DMS153 (cell line): Measurements from ENCODE around the gene PCGF3.
"Not testable (repeated sequence)": the region's sequence is repeated elsewhere in the genome, so short reads cannot be mapped to it uniquely, and the experiment has no call there.

Source experiments
- DNase-seq: peaks from one replicate; lab custom pipeline; 2025; lab: John Stamatoyannopoulos, UW

Gene PCGF3

DNA sequence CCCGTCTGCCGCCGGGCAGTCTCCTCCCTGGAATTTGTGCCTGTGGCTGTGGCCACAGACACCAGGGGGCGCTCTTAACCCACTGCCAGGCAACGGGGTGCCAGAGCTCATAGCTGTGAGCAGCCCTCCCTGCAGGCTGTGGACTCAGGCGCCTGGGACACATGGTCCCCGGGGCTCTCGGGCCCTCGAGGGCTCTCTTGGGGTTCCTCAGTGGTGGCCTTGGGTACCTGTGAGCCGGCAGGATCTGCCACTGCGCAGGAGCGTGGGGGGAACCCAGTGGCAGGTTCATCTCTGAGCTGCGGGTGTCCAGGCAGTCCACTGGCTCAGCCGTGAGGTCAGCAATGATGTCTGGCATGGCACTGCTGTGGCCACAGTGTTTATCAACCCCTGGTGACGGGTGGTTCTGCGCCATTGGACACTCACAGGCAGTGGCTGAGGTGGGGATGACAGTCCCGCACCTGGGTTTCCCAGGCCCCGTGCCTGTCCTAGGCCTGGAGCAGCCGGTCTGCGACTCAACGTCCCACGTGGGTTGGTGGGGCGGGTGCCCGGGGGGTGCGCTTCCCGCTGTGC lies 37.2 kb downstream of the PCGF3 start:
- no peak for DNase-seq

DNA sequence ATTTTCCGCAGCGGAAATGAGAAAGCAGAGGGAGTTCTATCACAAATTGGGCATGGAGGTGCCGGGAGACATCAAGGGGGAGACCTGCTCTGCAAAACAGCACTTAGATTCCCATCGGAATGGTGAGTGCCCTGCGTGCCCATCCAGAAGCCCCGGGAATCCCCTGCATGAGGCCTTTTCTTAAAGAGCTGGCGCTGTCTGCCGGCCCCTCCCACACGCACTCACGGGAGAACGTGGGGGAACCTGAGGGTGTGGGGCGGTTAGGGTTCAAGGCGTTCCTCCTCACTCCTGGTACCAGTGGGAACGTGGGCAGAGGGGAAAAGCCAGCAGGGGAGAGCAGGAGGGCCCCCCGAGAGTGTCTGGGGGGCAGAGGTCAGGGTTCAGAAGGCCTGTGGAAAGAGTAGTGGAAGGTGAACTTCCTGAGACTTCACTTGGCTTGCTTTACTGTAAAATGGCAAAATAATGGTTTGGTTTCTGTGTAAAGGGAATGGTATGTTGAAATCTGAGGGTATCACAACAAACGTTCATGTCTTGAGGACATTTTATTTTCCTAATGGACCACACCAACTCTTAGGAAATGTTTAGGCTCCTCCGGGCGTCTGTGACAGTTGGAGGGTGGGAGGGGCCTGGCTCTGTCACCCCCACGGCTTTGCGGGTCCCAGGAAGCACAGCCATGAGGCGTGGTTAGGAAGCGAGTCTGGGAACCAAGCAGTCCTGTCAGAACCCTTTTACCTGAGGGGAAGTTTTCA lies 38.0 kb downstream of the PCGF3 start:
- DNase-seq = no peak

DNA sequence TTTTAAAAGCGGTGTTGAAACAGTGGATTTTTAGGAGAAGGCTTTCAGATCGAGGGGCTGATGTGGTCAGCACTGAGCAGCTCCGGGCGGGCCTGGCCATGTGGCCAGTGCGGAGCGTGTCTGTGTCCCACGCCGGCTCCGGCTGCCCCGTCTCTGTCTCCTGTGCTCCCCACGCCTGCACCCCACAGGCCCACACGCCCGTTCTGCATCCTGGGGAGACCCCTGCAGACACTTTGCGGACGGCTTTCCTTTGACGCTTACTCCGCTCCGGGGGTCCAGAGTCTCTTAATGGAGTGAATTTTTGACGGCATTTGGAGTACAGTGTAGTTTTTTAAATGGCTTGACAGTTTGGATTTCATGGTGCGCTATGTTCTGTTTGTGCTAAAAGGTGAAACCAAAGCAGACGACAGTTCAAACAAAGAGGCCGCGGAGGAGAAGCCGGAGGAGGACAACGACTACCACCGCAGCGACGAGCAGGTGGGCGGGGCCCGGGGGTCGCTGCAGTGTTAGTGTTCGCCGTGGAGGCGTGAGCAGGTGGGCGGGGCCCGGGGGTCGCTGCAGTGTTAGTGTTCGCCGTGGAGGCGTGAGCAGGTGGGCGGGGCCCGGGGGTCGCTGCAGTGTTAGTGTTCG lies 38.7 kb downstream of the PCGF3 start:
- no peak for DNase-seq

DNA sequence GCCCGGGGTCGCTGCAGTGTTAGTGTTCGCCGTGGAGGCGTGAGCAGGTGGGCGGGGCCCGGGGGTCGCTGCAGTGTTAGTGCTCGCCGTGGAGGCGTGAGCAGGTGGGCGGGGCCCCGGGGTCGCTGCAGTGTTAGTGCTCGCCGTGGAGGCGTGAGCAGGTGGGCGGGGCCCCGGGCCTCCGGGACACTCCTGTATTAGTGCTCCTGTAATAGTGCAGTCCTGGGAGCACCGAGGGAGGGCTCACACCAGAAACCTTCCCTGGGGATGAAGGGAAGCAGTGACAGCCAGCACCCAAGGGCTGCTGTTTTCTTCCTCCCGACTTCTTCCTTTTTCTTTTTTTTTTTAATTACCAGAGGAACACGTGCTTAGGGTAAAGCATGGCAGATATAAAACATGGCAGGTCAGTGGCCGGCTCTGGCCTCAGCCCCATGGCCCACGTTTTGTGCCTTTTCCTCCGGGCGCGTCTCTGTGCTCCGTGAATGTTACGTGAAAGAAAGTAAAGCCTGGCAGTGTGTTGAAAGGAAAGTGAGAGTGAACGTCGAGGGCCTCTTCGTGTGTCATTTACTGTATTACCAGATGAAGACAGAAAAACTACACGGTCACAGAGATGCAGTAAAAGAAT lies 42.0 kb downstream of the PCGF3 start:
- no peak for DNase-seq

DNA sequence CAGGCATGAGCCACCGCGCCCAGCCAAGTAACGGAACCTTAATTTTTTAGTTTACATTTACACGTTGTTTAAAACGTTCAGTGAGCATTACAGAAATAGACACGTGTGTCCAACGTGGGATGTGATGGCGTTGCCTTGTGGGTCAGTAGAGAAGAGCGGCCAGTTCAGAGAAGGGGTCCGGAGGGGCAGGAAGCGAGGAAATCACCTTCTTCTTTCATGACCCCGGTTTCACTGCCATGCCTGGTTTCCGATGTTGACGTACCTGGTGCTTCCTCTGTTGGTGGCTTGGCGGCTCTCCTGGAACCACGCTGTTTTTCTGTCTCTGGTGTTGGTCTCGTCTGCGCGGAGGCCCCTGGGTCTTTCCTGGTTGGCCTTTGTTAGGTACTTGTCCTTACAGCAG lies 42.8 kb downstream of the PCGF3 start:
- no peak for DNase-seq

DNA sequence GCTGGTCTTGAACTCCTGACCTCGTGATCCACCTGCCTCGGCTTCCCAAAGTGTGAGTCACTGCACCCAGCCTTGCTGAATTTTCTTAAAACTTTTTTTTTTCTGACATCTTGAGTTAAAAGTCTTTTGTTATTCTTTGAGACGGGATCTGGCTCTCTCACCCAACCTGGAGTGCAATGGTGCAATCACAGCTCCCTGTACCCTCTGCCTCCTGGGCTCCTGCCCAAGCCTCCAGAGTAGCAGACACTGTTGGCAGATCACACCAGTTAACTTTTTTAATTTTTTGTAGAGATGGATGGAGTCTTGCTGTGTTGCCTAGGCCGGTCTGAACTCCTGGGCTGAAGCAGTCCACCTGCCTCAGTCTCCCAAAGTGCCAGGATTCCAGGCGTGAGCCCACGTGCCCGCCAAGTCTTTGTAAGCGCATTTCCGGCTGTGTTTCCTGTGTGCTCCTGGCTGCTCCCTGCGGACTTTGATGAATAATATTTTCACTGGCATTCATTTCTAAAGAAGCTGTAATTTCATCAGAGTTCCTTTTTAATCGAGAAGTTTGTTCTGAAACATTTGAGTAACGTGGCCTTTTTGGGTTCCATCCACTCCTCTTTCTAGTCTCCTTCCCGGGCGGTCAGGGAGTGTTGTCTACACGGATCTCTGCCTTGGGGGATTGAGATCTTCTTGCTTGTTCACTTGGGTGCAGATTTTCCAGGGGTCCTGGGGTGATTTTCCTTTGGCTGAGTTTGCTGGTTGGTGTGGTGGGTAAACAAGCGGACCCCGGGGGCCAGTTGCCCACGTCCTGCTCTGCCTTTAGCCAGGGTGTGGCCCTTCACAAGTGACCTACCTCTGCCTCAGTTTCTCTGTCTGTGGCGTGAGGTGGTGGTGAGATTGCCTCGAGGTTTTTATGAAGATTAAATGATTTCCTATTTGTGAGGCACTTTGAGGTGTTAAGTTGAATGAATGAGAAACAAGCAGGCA lies 44.4 kb downstream of the PCGF3 start:
- DNase-seq = no peak

DNA sequence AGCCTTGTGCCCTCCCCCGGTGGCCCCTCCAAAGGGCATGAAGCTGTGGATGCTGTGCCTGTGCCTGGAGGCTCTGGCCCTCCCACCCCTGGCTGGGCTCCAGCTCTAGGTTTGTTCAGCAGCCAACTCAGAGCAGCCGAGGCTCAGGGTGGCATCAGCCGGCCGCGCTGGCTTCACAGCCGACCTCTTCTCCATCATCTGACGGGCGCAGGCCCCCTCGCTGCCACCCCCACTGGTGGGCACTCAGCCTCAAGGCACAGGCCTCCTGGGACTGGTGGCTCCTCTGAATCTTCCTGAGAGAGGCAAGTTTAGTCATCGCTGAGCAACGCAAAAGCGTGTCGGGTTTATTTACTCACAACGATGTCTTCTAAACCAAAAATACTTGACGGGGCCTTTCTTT lies 46.0 kb downstream of the PCGF3 start:
- no peak for DNase-seq

DNA sequence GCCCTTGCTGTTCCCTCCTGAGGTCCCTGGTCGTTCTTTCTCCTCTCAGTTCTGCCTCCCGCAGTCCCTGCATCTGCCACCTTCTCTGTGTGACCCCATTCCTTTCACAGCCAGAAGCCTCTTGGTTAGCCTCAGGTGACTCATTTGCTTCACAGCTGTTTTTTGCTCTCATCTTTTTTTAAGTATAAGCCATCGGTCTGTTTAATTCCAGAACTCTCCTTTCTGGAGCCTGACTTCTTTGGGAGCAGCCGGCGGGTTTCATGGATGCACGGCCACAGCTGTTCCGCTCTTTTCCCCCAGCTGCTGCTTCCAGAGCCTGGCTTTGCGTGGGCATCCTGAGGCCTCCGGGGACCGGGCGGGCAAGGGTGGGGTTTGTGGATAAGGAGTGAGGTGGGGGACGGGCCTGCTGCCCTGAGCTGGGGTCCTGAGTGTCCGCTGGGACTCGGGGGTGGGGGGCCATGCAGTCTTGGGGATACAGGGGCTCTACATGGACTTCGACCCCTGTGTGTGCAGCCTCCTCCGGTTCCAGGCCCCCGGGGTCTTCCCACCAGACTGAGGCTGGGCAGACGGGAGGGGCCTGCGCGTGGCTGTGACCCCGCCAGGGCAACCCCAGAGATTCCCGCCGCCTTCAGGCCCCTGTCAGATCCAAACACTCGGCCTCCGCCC lies 46.7 kb downstream of the PCGF3 start:
- no peak for DNase-seq

DNA sequence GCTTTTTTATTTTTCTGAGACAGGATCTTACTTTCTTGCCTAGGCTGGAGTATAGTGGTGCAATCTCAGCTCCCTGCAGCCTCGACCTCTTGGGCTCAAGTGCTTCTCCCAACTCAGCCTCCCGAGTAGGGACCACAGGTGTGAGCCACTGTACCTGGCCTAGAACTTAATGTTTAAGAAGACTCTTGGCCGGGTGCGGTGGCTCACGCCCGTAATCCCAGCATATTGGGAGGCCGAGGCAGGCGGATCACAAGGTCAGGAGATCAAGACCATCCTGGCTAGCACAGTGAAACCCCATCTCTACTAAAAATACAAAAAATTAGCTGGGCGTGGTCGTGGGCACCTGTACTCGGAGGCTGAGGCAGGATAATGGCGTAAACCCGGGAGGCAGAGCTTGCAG lies 47.6 kb downstream of the PCGF3 start:
- DNase-seq = not testable (repeated sequence)

DNA sequence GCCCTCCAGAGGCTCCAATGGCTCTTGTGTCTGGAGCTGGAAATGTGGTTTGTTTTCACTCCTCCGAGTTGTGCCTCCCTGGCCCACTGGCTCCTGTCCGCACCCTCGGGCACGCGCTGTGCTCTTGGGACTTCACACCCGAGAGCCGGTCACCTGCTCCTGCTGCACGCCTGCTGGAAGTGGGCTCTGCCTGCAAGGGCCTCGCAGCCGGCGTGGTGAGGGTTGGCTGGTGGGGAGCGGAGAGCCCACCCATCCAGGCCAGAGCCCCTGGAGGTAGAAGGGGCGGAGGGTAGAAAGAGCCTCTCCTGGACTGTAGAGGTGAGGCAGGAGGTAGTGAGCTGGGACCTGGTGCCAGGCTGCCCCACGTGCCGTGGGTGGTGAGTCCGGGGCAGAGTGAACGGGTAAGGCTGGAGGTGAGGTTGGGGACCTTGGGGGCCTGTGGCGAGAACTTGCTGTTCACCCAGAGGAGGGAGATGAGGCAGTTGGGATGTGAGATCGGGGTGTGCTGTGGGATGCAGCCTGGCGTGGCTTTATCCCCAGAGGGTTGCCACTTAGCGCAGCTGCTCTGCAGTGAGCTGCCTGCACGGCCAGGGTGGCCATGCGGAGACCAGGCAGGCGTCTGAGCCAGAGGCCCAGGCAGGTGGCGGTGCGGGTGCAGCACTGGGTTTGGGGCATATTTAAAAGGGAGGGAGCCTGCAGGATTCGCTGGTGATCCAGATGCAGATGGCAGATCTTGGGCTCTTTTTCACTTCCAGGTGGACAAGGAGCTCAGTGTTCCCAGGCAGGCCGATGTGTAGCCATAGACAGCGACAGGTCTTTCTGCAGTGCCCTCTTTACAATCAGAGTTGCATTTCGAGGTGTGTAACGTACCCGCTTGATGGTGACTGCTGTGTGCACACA lies 48.8 kb downstream of the PCGF3 start:
- DNase-seq = no peak

DNA sequence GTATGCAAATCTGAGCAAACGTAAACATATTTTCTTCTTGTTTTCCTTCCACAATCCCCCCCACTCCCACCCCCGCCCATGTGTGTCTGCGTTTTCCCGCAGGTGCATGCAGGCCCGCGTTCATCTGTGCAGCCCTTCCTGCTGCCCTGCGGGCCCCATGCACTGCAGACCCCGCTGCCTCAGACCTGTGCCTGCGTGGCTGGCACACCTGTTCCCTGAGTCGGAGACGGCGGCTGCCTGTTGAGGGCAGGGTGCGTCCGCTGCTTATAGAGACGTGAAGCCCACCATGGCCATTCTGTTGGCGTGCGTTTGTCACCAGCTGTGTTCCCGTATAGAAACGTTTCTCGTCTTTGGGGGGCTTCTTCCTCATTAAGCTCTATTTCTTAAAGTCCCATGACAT lies 51.5 kb downstream of the PCGF3 start:
- no peak for DNase-seq

DNA sequence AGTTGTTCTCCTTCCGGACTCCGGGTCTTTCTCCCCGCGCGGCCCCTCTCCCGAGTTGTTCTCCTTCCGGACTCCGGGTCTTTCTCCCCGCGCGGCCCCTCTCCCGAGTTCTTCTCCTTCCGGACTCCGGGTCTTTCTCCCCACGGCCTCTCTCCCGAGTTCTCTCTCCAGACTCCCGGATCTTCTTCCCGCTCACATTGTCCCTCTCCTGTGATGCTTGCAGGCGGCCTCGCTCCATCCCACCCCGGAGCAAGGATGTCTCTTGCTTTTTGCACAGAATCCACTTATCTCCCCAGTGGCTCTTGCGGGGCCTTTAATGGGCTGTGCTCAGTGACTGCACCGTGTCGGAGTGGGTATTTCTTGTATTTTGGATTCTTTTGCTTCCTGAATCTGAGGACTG lies 54.2 kb downstream of the PCGF3 start:
- not testable (repeated sequence) for DNase-seq

DNA sequence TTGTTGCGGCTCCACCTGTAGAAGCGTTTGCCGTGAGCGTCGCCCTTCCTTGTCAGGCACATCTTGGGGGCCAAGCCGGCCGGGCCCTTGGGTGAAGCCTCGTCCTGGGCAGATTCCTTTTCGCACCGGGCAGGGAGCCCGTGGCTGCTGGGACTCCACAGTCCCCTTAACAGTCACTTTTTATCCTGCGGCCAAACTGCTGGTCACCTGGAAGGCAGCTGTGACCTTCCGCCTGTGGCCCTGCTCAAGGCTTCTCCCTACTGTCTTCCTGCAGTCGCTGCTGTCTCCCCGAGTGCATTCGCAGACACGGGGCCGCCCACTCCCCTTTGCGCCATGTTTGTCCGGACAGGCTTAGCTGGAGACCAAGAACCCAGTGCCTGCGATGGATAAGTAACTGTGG lies 55.0 kb downstream of the PCGF3 start:
- no peak for DNase-seq

DNA sequence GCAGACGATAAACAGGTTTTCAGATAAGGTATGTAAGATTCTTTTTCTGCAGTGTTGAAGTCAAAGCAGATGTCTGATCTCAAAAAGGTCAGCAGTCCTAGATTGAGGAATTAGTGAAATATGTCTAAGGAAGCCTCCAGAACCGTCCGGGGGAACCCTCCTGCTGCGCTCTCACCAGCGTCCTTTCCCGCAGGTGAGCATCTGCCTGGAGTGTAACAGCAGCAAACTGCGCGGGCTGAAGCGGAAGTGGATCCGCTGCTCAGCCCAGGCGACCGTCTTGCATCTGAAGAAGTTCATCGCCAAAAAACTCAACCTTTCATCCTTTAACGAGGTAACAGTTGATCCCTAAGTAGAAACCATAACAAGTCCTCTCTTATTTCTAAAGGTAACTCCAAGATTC lies 55.5 kb downstream of the PCGF3 start:
- no peak for DNase-seq

DNA sequence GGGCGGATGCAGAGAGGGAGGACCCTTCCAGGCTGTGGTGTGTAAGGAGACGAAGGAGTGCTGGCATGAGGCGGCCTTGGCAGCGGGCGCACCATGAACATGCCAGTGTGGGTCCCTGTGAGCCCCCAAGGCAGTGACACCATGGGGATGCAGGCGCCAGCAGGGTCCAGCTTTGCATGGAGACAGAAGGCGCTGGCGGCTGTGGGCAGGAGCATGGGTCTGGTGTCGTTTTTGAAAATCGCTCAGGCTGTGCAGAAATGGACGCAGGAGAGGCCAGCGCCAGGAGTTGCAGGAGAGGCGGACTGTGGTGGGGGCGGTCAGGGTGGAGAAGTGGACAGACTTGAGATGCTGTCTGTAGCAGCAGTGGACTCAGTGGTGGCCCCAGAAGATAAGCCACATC lies 56.1 kb downstream of the PCGF3 start:
- DNase-seq = no peak

DNA sequence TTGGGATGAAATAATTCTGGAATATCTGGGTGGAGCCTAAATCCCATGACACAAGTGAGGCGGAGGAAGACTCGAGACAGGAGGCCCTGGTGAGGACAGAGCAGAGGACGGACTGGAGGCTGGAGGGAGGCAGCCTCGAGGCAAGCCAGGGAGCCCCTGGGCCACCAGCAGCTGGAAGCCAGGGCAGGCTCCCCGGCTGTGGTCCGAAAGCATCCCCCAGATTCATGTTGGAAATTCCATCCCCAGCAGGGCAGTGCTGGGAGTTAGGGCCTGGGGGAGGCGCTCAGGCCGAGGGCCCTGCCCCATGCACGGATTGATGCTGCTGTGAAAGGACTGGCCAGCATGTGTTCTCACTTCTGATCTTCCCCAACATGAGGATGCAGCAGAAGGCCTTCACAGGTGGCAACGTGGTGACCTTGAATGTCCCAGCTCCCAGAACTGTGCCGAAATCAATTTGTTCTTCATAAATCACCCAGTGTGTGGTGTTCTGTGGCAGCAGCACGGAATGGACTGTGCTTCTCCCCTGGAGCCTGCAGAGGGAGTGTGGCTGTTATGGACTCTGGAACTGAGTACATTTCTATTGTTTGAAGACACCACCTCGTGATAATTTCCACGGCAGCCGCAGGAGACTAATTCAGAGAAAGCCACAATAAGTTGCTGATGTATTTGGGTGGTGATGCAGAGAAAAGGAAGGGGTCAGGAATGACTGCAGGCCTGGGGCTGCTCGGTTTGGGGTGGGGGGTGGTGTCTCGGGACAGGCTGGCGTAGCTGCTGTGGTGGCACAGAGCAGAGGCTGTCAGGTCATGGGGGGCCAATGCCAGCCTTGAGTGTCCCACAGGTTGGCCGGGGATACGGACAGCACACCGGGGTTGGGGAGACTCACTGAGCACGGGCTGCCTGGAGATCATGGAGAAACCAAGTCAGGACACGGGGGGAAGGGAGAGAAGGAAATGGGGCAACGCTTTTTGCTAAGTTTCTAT lies 56.9 kb downstream of the PCGF3 start:
- DNase-seq = no peak

DNA sequence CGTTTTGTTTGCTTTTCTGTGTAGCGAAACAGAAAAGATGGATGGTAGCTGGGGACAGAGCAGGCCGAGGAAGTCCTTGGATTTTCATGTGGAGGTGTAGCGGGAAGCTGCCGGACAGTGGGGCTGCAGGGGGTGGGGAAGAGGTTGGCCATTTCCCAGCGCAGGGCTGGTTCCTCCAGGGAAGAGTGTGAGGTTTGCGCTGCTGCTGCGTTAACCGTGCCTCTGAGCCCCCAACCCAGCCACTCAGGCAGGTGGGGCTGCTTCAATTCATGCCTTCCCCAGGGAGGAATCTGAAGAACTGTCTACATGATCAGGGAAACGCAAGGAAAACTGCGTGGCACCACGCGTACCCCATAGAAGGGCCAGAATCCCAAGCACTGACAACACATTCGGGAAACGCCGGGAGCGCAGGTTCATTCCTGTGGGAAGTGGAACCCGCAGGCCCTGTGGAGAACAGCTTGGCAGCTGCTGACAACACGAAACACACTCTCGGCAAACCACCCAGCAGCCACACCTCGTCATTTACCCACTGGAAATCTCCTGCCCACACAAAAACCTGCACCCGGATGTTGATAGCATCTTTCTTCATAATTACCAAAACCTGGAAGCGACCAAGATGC lies 57.7 kb downstream of the PCGF3 start:
- DNase-seq = no peak

DNA sequence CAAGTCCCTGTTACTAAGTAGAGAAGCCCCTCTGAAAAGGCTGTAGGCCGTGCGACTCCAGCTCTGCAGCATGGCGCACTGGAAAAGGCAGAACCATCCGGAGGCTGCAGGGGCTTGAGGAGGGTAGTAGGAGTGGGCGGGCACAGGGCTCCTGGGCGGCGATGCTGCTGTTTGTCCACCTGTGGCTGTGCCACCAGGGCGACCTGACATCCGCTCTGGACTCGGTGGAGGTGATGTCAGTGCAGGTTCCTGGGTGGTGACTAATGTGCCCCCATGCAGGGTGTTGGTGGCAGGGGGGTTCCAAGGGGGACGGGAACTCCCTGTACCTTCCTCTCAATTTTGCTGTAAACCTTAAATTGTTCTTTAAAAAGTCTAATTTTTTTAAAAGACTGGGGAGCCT lies 58.3 kb downstream of the PCGF3 start:
- no peak for DNase-seq
